ENCODE measurements around the gene CYB5RL. TPM values are rescaled to one million over a fixed set of nuclear protein-coding genes. Genes with fewer than 3 reads are reported as not detected.

Gene CYB5RL, protein sequence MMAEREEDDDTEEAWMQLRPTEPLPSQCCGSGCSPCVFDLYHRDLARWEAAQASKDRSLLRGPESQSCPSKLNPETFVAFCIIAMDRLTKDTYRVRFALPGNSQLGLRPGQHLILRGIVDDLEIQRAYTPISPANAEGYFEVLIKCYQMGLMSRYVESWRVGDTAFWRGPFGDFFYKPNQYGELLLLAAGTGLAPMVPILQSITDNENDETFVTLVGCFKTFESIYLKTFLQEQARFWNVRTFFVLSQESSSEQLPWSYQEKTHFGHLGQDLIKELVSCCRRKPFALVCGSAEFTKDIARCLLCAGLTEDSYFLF
- 6.0 TPM for polyA plus RNA-seq (2012; ENCODE audit: missing spikeins)

DNA sequence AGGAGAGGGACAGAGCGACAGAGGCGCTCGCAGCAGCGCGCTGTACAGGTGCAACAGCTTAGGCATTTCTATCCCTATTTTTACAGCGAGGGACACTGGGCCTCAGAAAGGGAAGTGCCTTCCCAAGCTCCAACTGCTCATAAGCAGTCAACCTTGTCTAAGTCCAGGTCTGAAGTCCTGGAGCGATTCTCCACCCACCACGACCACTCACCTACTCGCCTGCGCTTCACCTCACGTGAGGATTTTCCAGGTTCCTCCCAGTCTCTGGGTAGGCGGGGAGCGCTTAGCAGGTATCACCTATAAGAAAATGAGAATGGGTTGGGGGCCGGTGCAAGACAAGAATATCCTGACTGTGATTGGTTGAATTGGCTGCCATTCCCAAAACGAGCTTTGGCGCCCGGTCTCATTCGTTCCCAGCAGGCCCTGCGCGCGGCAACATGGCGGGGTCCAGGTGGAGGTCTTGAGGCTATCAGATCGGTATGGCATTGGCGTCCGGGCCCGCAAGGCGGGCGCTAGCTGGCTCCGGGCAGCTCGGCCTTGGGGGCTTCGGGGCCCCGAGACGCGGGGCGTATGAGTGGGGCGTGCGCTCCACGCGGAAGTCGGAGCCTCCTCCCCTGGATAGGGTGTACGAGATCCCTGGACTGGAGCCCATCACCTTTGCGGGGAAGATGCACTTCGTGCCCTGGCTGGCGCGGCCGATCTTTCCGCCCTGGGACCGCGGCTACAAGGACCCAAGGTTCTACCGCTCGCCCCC is at the start of gene CYB5RL, which contains the start of gene MRPL37:
Gene CYB5RL, minus strand, starts transcription at position 266 of the 754 bp plus-strand sequence. CDS start 4,414 bp downstream, outside the sequence.
Gene MRPL37, plus strand, starts transcription at position 403 of the 754 bp plus-strand sequence. Its CDS starts 77 bp downstream, at position 480.
- DNase-seq (ENCODE audit: insufficient read length) = peak; percentile 92
- TF ChIP-seq POLR2AphosphoS5 (IDR thresholded peaks at IDR 0.05; ENCODE audit: low read depth, low read length) (peak; percentile 85), TAF1 (IDR thresholded peaks at IDR 0.05; ENCODE audit: borderline replicate concordance, low read depth, low read length) (peak; percentile 75), POLR2A (IDR thresholded peaks at IDR 0.05; ENCODE audit: low read depth, low read length) (peak; percentile 94)
- peak; percentile 93 for FAIRE-seq

DNA sequence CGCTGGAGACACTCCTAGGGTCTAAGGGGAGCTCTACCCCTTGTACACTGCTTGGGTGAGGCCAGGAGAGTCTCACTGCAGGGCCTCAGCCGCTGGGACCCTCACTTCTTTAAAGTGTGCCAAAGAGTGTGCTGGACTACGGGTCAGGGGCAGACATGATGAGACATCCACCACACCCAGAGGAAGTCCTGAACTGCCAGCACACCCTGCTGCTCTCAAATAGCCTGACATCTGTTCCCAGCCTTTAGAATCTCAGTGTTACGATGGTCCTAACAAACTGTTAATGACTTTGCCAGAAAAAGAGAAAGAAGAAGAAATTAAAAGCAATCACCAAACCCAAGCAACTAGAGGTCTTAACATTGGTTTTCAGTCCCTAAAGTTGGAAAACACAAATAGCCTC is 49.1 kb upstream of the CYB5RL start:
- no peak for DNase-seq (ENCODE audit: insufficient read length)
- TF ChIP-seq POLR2AphosphoS5 (IDR thresholded peaks at IDR 0.05; ENCODE audit: low read depth, low read length) (no peak), TAF1 (IDR thresholded peaks at IDR 0.05; ENCODE audit: borderline replicate concordance, low read depth, low read length) (no peak), POLR2A (IDR thresholded peaks at IDR 0.05; ENCODE audit: low read depth, low read length) (no peak)
- FAIRE-seq = no peak

DNA sequence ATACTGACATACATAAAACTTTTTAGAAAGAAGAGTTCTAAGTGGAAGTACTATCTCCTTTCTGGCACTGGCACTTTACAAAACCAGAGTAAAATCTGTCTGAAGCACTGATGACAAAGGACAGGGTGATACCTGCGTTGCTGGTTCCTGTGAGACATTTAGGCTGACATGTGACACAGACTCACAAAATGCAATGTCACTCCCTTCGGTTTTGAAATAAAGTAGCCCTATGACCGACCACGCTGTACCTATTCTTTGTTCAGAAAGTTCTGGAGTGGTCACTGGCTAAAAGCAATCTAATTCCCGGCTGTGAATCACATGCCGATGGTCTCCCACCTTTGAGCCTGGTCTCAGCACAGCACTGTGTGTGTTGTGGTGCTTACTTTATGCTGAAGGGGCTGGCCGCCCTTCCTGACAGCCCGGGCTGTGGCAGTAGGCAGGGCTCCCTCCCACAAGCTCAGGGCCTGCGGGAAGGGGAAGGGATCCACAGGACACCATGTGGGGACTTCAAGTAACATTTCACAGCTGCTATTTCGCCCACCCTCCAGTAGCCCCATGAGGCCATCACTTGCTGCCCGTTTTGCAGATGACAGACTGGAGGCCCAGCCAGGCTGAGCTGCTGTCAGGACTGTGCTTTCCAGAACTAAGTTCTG is 48.2 kb upstream of the CYB5RL start:
- TF ChIP-seq POLR2A (IDR thresholded peaks at IDR 0.05; ENCODE audit: low read depth, low read length) = no peak
- no peak for TF ChIP-seq POLR2AphosphoS5 (IDR thresholded peaks at IDR 0.05; ENCODE audit: low read depth, low read length)
- TF ChIP-seq TAF1 (IDR thresholded peaks at IDR 0.05; ENCODE audit: borderline replicate concordance, low read depth, low read length) = no peak
- FAIRE-seq (no peak), DNase-seq (ENCODE audit: insufficient read length) (no peak)

DNA sequence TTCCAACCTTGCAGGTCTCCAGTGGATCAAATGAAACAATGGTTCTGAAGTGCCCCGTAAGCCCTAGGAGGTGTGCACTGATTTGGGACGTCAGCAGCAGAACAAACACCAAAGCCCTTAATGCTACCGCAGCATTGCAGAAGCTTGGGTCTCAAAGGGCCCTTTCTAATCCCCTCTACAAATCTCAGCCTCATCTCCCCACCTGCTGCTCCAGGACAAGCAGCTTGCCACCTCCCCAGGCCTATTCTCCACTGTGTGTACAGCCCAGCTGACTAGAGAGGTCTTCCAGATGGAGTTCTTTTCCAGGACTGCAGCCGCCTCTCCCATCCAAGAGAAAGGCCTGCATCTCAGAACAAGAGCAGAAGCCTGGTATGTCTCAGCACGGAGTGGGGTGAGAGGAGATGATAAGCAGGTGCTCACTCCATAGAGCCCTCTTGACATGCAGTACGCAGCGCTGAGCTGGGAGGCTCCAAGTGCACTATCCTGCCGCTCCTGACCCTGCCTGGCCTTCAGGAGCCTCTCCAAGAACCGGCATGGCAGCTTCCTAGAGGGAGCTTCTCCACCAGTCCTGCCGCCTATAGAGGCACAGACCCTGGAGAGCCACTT is 46.4 kb upstream of the CYB5RL start:
- DNase-seq (ENCODE audit: insufficient read length) (no peak), FAIRE-seq (no peak)

DNA sequence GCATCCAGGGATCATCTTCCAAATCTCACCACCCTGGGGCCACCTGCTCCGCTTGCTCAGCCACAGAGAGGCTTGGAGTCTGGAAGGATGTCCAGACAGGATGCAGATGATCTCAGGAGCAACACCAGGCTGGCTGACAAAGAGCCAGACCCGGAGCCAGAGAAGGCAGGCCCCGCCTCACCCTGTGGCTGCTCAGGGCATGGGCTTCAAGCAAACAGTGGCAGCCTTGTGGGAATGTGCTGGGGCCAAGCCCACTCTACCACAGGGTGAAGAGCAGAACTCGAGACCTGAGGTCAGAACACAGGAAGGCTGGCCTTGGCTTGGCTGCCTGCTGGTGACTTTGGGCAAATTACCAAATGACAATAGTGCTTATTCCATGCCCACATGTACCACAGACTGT is 45.7 kb upstream of the CYB5RL start:
- TF ChIP-seq POLR2AphosphoS5 (IDR thresholded peaks at IDR 0.05; ENCODE audit: low read depth, low read length) = no peak
- no peak for TF ChIP-seq POLR2A (IDR thresholded peaks at IDR 0.05; ENCODE audit: low read depth, low read length)
- TF ChIP-seq TAF1 (IDR thresholded peaks at IDR 0.05; ENCODE audit: borderline replicate concordance, low read depth, low read length) = no peak
- no peak for DNase-seq (ENCODE audit: insufficient read length)
- FAIRE-seq = no peak

More for the DNA sequence above, 46.4 kb upstream of the CYB5RL start:
- TF ChIP-seq POLR2A (IDR thresholded peaks at IDR 0.05; ENCODE audit: low read depth, low read length) = no peak
- TF ChIP-seq POLR2AphosphoS5 (IDR thresholded peaks at IDR 0.05; ENCODE audit: low read depth, low read length) = no peak
- no peak for TF ChIP-seq TAF1 (IDR thresholded peaks at IDR 0.05; ENCODE audit: borderline replicate concordance, low read depth, low read length)

DNA sequence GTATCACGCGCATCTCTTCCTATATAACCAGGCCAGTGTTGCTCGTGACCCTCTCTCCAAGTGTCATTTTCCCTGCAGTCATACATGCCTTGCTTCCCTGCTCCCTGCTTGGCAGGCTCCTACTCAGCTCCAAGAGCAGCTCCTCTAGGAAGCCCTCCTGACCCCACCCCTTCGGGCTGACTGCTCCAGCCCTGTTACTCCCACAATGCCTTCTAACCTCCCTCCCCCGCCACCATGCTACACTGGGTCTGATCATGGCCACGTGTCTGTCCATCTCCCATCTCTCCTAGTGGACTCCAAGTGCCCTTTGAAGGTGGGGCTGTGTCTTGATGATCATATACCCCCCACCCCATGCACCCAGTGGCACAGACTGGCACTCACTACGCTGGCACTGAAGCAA is 44.8 kb upstream of the CYB5RL start:
- TF ChIP-seq POLR2A (IDR thresholded peaks at IDR 0.05; ENCODE audit: low read depth, low read length) (no peak), TAF1 (IDR thresholded peaks at IDR 0.05; ENCODE audit: borderline replicate concordance, low read depth, low read length) (no peak), POLR2AphosphoS5 (IDR thresholded peaks at IDR 0.05; ENCODE audit: low read depth, low read length) (no peak)
- DNase-seq (ENCODE audit: insufficient read length) (no peak), FAIRE-seq (no peak)

DNA sequence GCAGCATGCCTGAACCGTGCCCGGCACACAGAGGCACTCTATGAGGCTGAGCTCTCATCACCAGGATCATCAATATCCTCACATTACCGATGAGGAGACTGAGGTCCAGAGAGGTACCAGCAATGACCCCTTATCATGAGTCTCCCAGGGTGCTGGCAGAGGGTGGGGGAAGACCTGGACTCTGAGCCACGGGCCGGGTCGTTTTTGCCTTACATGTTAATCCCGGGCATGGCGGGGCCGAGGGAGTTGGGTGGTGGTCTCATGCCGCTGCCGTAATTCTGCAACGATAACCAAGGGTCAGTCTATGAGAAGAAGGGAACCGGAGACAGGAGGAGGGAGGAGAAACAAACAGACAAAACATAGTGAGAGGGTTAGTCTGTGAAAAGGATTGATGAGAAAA is 43.2 kb upstream of the CYB5RL start:
- FAIRE-seq = no peak
- DNase-seq (ENCODE audit: insufficient read length) = no peak
- TF ChIP-seq POLR2A (IDR thresholded peaks at IDR 0.05; ENCODE audit: low read depth, low read length) (no peak), POLR2AphosphoS5 (IDR thresholded peaks at IDR 0.05; ENCODE audit: low read depth, low read length) (no peak), TAF1 (IDR thresholded peaks at IDR 0.05; ENCODE audit: borderline replicate concordance, low read depth, low read length) (no peak)

DNA sequence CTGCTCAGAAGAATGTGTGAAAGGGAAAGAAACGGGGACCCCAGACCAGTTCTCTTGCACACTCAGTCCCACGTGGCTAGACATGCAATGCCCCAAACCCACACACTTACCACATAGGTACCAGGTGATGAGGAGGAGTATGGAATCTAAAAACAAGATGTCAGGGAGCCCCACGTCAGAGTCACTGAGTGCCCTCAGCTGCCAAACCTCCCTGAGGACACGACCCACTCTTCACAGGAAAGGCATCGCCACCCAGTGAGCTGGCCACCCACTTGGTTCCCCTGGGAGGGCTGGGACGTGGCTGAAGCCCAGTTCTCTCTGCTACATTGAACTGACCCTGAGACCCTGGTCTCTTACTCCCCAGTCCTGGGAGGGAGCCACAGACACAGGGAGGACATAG is 41.5 kb upstream of the CYB5RL start:
- DNase-seq (ENCODE audit: insufficient read length) = no peak
- no peak for TF ChIP-seq POLR2AphosphoS5 (IDR thresholded peaks at IDR 0.05; ENCODE audit: low read depth, low read length)
- TF ChIP-seq TAF1 (IDR thresholded peaks at IDR 0.05; ENCODE audit: borderline replicate concordance, low read depth, low read length) = no peak
- TF ChIP-seq POLR2A (IDR thresholded peaks at IDR 0.05; ENCODE audit: low read depth, low read length) = no peak
- no peak for FAIRE-seq

DNA sequence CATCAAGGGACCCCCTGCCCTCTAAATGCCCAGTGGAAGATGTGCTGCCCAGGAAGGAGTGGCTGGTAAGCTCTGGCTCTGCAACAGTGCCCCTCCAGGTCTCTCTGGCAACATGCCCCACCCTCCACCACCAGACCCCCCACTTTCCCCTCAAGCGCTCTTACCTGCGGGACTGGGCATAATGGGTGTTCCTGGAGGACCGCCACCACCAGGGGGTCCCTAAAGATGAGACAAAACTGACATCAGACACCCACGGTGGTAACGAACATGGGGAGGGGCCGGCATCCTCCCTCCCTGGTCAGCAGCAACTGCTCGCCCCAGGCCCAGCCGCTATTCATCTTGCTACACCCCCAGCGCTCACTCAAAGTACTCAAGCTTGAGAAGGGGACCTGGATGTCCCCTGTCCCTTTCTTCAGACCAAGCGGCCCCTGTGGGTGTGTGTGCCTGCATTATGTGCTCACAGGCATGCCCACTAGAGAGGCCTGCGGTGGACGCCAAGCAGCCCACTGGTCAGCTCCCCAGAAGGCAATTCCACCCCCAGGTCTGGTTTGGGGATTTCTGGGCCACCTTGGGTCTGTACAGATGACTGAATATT is 41.0 kb upstream of the CYB5RL start:
- FAIRE-seq (no peak), DNase-seq (ENCODE audit: insufficient read length) (no peak)
- TF ChIP-seq POLR2A (IDR thresholded peaks at IDR 0.05; ENCODE audit: low read depth, low read length) (no peak), POLR2AphosphoS5 (IDR thresholded peaks at IDR 0.05; ENCODE audit: low read depth, low read length) (no peak), TAF1 (IDR thresholded peaks at IDR 0.05; ENCODE audit: borderline replicate concordance, low read depth, low read length) (no peak)

DNA sequence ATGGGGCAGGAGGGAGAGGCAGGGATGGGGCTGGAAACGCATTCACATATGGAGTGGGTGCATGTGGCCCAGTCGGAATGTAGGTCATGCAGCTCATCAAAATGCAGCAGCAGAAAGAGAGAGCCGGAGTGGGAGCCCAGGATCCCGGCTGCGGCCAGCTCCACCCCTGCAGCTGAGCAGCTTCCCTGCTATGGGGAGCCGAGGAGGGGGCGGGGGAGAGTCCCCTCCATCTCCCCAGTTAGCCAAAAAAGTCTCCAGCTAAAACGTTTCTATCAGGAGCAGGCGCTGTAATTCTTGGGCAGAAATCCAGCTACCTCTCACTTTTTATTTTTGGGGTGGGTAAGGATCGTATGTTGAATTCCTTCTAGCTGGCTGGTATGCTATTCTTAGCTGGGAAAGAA is 39.8 kb upstream of the CYB5RL start:
- no peak for DNase-seq (ENCODE audit: insufficient read length)
- TF ChIP-seq TAF1 (IDR thresholded peaks at IDR 0.05; ENCODE audit: borderline replicate concordance, low read depth, low read length) (no peak), POLR2A (IDR thresholded peaks at IDR 0.05; ENCODE audit: low read depth, low read length) (no peak), POLR2AphosphoS5 (IDR thresholded peaks at IDR 0.05; ENCODE audit: low read depth, low read length) (no peak)
- no peak for FAIRE-seq

DNA sequence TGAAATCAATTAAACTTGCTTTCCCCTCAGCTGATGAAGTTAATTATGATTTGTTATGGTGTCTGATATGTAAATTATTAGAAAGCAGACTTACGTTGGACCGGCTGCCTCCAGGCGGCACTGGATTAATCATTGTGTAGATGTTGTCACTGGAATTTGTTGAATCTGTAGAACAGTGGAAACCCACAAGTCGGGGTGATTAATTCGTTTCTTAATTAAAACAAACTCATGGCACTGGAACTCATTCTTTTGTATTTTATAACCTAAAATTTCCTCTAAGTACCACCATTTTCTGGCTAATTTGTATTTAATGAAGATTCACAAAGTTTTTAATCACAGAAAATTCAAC is 39.2 kb upstream of the CYB5RL start:
- DNase-seq (ENCODE audit: insufficient read length) (no peak), FAIRE-seq (no peak)
- TF ChIP-seq TAF1 (IDR thresholded peaks at IDR 0.05; ENCODE audit: borderline replicate concordance, low read depth, low read length) (no peak), POLR2A (IDR thresholded peaks at IDR 0.05; ENCODE audit: low read depth, low read length) (no peak), POLR2AphosphoS5 (IDR thresholded peaks at IDR 0.05; ENCODE audit: low read depth, low read length) (no peak)

Measured in GM12892 (cell line).